Vagina (tissue), 2 donors: ENCODE measurements around the gene ASB18. TPM values are rescaled to one million over a fixed set of nuclear protein-coding genes. Genes with fewer than 3 reads are reported as not detected.

ENCODE experiments used
- DNase-seq, 2 donors: peaks; one replicate each; pipeline ENCODE4 v3.0.0-alpha.2; 2017; ENCODE audit errors: extremely low spot score in 2 of 2
- H3K27ac ChIP-seq: fragments of 200-600 bp; sonication (generic); one replicate; pipeline ENCODE4 v1.5.1; 2019
- H3K27me3 ChIP-seq: fragments of 200-600 bp; sonication (generic); one replicate; pipeline ENCODE4 v1.5.1; 2019
- H3K36me3 ChIP-seq, 2 donors: fragments of 200-600 bp; sonication (generic); one replicate each; pipeline ENCODE4 v1.5.1; 2017 to 2019
- H3K4me1 ChIP-seq: fragments of 200-600 bp; sonication (generic); one replicate; pipeline ENCODE4 v1.5.1; 2019
- H3K4me3 ChIP-seq, 2 donors: fragments of 200-600 bp; sonication (generic); 1 replicate in 1 of 2; 2 replicates in 1 of 2; pipeline ENCODE4 v1.5.1; 2016 to 2019
- H3K9me3 ChIP-seq: fragments of 200-600 bp; sonication (generic); one replicate; pipeline ENCODE4 v1.5.1; 2019
- CTCF ChIP-seq, 3 experiments: fragments of 450-650 bp in 2 of 3; fragments of 200-600 bp in 1 of 3; sonication (generic) in 1 of 3; IDR thresholded peaks; one replicate each; pipeline ENCODE4 v1.5.1; 2017 to 2019; ENCODE audit warnings: antibody characterized with exemption in 3 of 3, mild to moderate bottlenecking in 2 of 3, moderate library complexity in 2 of 3
- POLR2A ChIP-seq, 2 donors: fragments of 450-650 bp; IDR thresholded peaks; one replicate each; pipeline ENCODE4 v1.6.1; 2017; ENCODE audit warnings: antibody characterized with exemption in 2 of 2, mild to moderate bottlenecking in 2 of 2, moderate library complexity in 2 of 2
- POLR2AphosphoS5 ChIP-seq, 2 donors: sonication (generic); formaldehyde crosslinking; IDR thresholded peaks; one replicate each; pipeline ENCODE4 v1.9.0; 2017; ENCODE audit warnings: antibody characterized with exemption in 2 of 2, mild to moderate bottlenecking in 2 of 2, low read depth in 1 of 2; ENCODE audit not compliant: insufficient read depth in 1 of 2
- intact Hi-C: fragments of 100-400 bp; cut with DNase I; formaldehyde crosslinking; loops from one replicate; pipeline ENCODE4 v1.15.1; 2023
- total RNA-seq: library from RNA; depleted of rRNA; stranded (reverse); fragments of >200 nt; gene quantifications from one replicate; pipeline ENCODE4 v1.2.3, GENCODE V29; 2016

Gene ASB18
- not detected for total RNA-seq

- no peak within 1 kb of the TSS for H3K4me3 ChIP-seq
- H3K9me3 ChIP-seq, result no peaks in the 10 kb centered on the region
- H3K36me3 ChIP-seq, result no peaks in the 10 kb centered on the region
- peak; percentile 25 for DNase-seq
- TF ChIP-seq CTCF (IDR thresholded peaks at IDR 0.05) (no peak), POLR2AphosphoS5 (IDR thresholded peaks at IDR 0.05; ENCODE audit: insufficient read depth in 1 of 2, low read depth in 1 of 2) (no peak), POLR2A (IDR thresholded peaks at IDR 0.05) (no peak)
- intact Hi-C loops, result no loop called here
- no peaks in the 10 kb centered on the region for H3K4me1 ChIP-seq
- no peaks in the 10 kb centered on the region for H3K27me3 ChIP-seq
- no peak within 1 kb of the TSS for H3K27ac ChIP-seq
Observed at GRCh38 chr2:236264256-236264655, at the start of gene ASB18. ASB18 (minus strand) TSS chr2:236264406; CDS start chr2:236264345, 61 bp downstream.

GRCh38 chr2:236311286-236311685, 47.1 kb upstream of the ASB18 start:
- H3K27me3 ChIP-seq, result no peaks in the 10 kb centered on the region
- no peak overlapping the region for H3K27ac ChIP-seq
- DNase-seq, result peak; percentile 61 to 62
- H3K4me1 ChIP-seq, result no peaks in the 10 kb centered on the region
- TF ChIP-seq POLR2AphosphoS5 (IDR thresholded peaks at IDR 0.05; ENCODE audit: insufficient read depth in 1 of 2, low read depth in 1 of 2), result no peak
- TF ChIP-seq CTCF (IDR thresholded peaks at IDR 0.05), result no peak
- no peak for TF ChIP-seq POLR2A (IDR thresholded peaks at IDR 0.05)
- H3K9me3 ChIP-seq, result no peaks in the 10 kb centered on the region
- H3K36me3 ChIP-seq, result no peaks in the 10 kb centered on the region
- intact Hi-C loops, result no loop called here
- H3K4me3 ChIP-seq, result no peak overlapping the region

GRCh38 chr2:236309669-236310029, 45.4 kb upstream of the ASB18 start:
- Histone ChIP-seq H3K36me3 (no peaks in the 10 kb centered on the region), H3K4me1 (no peaks in the 10 kb centered on the region), H3K9me3 (no peaks in the 10 kb centered on the region), H3K27me3 (no peaks in the 10 kb centered on the region), H3K4me3 (no peak overlapping the region), H3K27ac (no peak overlapping the region)
- peak in 1 of 2 donors; percentile 64 for DNase-seq
- TF ChIP-seq POLR2A (IDR thresholded peaks at IDR 0.05) (no peak), CTCF (IDR thresholded peaks at IDR 0.05) (peak in 1 of 3 experiments; percentile 11), POLR2AphosphoS5 (IDR thresholded peaks at IDR 0.05; ENCODE audit: insufficient read depth in 1 of 2, low read depth in 1 of 2) (no peak)
- intact Hi-C loops, result no loop called here

GRCh38 chr2:236308855-236309668, 44.9 kb upstream of the ASB18 start:
- peak in 1 of 2 donors; percentile 27 for DNase-seq
- Histone ChIP-seq H3K36me3 (no peaks in the 10 kb centered on the region), H3K9me3 (no peaks in the 10 kb centered on the region), H3K4me1 (no peaks in the 10 kb centered on the region), H3K27ac (no peak overlapping the region), H3K27me3 (no peaks in the 10 kb centered on the region), H3K4me3 (no peak overlapping the region)
- intact Hi-C loops, result no loop called here
- TF ChIP-seq POLR2AphosphoS5 (IDR thresholded peaks at IDR 0.05; ENCODE audit: insufficient read depth in 1 of 2, low read depth in 1 of 2) (no peak), POLR2A (IDR thresholded peaks at IDR 0.05) (no peak), CTCF (IDR thresholded peaks at IDR 0.05) (no peak)

GRCh38 chr2:236307641-236308040, 43.4 kb upstream of the ASB18 start:
- no peak overlapping the region for H3K4me3 ChIP-seq
- TF ChIP-seq CTCF (IDR thresholded peaks at IDR 0.05), result no peak
- TF ChIP-seq POLR2AphosphoS5 (IDR thresholded peaks at IDR 0.05; ENCODE audit: insufficient read depth in 1 of 2, low read depth in 1 of 2), result no peak
- no peak for TF ChIP-seq POLR2A (IDR thresholded peaks at IDR 0.05)
- no peaks in the 10 kb centered on the region for H3K9me3 ChIP-seq
- DNase-seq, result peak in 1 of 2 donors; percentile 25
- no peaks in the 10 kb centered on the region for H3K36me3 ChIP-seq
- no peaks in the 10 kb centered on the region for H3K4me1 ChIP-seq
- intact Hi-C loops, result no loop called here
- no peaks in the 10 kb centered on the region for H3K27me3 ChIP-seq
- H3K27ac ChIP-seq, result no peak overlapping the region
